ENCODE measurements around the gene AKAP17A.
"Not testable (repeated sequence)": the region's sequence is repeated elsewhere in the genome, so short reads cannot be mapped to it uniquely, and the experiment has no call there.

GRCh38 chrX:1624861-1625215, 33.4 kb downstream of the AKAP17A start:
- not testable (repeated sequence) for TF ChIP-seq CTCF (conservative IDR thresholded peaks at IDR 0.05); EZH2 (IDR thresholded peaks at IDR 0.05; ENCODE audit: low read depth)
